ENCODE results near the gene ACTR2.

DNA sequence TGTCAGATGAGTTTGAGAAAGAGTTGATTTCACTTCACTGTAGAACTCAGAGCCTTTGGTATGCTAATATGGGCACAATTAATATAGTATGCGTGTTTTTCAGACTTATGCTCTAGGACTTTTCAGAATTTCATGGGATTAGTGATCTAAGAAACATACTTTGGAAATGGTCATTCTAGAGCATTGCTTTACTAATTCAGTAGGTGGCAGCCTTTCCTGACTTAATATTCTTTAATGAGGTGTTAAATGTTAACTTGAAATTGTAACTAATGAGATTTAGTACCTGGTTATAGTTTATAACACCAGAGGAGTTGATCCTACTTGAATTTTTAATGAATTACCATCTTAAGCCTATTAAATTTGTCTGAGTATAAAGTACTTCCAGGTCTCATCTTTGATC is 28.4 kb downstream of the ACTR2 start:
- TF ChIP-seq EZH2 (IDR thresholded peaks at IDR 0.05; ENCODE audit: borderline replicate concordance, insufficient read depth, low read length, poor library complexity, severe bottlenecking) (no peak), RAD21 (conservative IDR thresholded peaks at IDR 0.05) (no peak), POLR2AphosphoS5 (IDR thresholded peaks at IDR 0.05) (no peak), REST (IDR thresholded peaks at IDR 0.05; ENCODE audit: borderline replicate concordance) (no peak), EP300 (conservative IDR thresholded peaks at IDR 0.05; ENCODE audit: poor library complexity, severe bottlenecking) (no peak), TAF1 (IDR thresholded peaks at IDR 0.05; ENCODE audit: low read depth) (no peak), SMC3 (conservative IDR thresholded peaks at IDR 0.05; ENCODE audit: poor library complexity) (no peak)
- TF ChIP-seq, protein P1, sequence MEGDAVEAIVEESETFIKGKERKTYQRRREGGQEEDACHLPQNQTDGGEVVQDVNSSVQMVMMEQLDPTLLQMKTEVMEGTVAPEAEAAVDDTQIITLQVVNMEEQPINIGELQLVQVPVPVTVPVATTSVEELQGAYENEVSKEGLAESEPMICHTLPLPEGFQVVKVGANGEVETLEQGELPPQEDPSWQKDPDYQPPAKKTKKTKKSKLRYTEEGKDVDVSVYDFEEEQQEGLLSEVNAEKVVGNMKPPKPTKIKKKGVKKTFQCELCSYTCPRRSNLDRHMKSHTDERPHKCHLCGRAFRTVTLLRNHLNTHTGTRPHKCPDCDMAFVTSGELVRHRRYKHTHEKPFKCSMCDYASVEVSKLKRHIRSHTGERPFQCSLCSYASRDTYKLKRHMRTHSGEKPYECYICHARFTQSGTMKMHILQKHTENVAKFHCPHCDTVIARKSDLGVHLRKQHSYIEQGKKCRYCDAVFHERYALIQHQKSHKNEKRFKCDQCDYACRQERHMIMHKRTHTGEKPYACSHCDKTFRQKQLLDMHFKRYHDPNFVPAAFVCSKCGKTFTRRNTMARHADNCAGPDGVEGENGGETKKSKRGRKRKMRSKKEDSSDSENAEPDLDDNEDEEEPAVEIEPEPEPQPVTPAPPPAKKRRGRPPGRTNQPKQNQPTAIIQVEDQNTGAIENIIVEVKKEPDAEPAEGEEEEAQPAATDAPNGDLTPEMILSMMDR (IDR thresholded peaks at IDR 0.05; ENCODE audit: poor library complexity, severe bottlenecking) = no peak
